ENCODE results near the gene PDE2A.

GRCh38 chr11:72613977-72614376, 60.2 kb downstream of the PDE2A start:
- no peak for TF ChIP-seq POLR2AphosphoS5 (IDR thresholded peaks at IDR 0.05; ENCODE audit: insufficient read depth, low read depth, low read length)
- no peak for TF ChIP-seq POLR2A (IDR thresholded peaks at IDR 0.05; ENCODE audit: low read depth, low read length)

Data from endothelial cell of umbilical vein (primary cell).